ENCODE measurements around the gene MMP15.

The MMP15 gene

GRCh38 chr16:58037365-58038057 lies 12.0 kb downstream of the MMP15 start:
- DNase-seq = no peak

GRCh38 chr16:58038219-58038641 lies 12.7 kb downstream of the MMP15 start:
- DNase-seq = no peak

GRCh38 chr16:58039829-58040495 lies 14.4 kb downstream of the MMP15 start:
- no peak for DNase-seq

- no peak for DNase-seq
Observed at GRCh38 chr16:58040496-58040846, 14.9 kb downstream of the MMP15 start.

- no peak for DNase-seq
Observed at GRCh38 chr16:58040945-58041627, 15.5 kb downstream of the MMP15 start.

- DNase-seq = no peak
Observed at GRCh38 chr16:58041628-58041955, 16.0 kb downstream of the MMP15 start.

GRCh38 chr16:58042001-58042885 lies 16.7 kb downstream of the MMP15 start:
- no peak for DNase-seq

- DNase-seq = no peak
Observed at GRCh38 chr16:58042886-58043515, 17.4 kb downstream of the MMP15 start.

GRCh38 chr16:58043571-58044155 lies 18.1 kb downstream of the MMP15 start:
- DNase-seq = no peak

GRCh38 chr16:58044266-58045019 lies 18.9 kb downstream of the MMP15 start:
- DNase-seq = no peak

- DNase-seq = no peak
Observed at GRCh38 chr16:58045096-58045495, 19.5 kb downstream of the MMP15 start.

GRCh38 chr16:58046054-58046881 lies 20.7 kb downstream of the MMP15 start:
- no peak for DNase-seq

- no peak for DNase-seq
Observed at GRCh38 chr16:58046936-58047335, 21.4 kb downstream of the MMP15 start.

GRCh38 chr16:58047557-58048348 lies 22.2 kb downstream of the MMP15 start:
- no peak for DNase-seq

GRCh38 chr16:58048494-58049231 lies 23.1 kb downstream of the MMP15 start:
- no peak for DNase-seq

- no peak for DNase-seq
Observed at GRCh38 chr16:58049232-58050185, 24.0 kb downstream of the MMP15 start.

GRCh38 chr16:58051296-58051695 lies 25.7 kb downstream of the MMP15 start:
- DNase-seq = no peak
